H54 (cell line): Measurements from ENCODE around the gene GPR137B.
A peak's percentile ranks its signal among the peaks of the same experiment; 100 is the strongest.
"Not testable (repeated sequence)": the region's sequence is repeated elsewhere in the genome, so short reads cannot be mapped to it uniquely, and the experiment has no call there.

ENCODE experiments used
- DNase-seq: peaks from one replicate; pipeline ENCODE4 v3.0.0; 2011; ENCODE audit warnings: low spot score, mixed read lengths; ENCODE audit not compliant: insufficient read length
- FAIRE-seq: peaks from 3 replicates; lab custom pipeline; 2011; peaks lifted over from hg19 to GRCh38; lab: Jason Lieb, UNC
- POLR2A ChIP-seq: IDR thresholded peaks from 2 replicates; pipeline ENCODE4 v1.6.1; 2011; ENCODE audit warnings: low read depth, mild to moderate bottlenecking, low read length

Gene GPR137B

DNA sequence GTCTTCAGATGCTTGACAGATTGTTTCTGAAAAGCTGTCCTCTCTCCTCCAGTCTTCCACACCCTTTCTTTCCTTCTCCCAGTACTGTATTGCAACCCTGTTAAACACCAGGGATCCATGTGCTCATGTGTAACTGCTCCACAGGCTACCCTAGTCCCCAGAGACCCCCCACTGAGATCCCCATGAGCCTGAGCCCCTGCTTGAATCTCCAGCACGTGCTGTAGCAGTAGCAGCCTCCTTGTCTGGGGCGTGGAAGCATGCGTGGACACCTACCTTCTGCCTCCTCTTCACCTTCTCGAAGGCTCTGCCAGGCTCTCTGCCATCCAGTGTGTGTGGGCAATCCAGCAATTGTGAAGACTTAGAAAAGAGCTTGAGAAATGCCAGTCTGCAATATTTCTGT, 25.2 kb downstream of the GPR137B start:
- DNase-seq: no peak
- TF ChIP-seq POLR2A: no peak
- FAIRE-seq: no peak

DNA sequence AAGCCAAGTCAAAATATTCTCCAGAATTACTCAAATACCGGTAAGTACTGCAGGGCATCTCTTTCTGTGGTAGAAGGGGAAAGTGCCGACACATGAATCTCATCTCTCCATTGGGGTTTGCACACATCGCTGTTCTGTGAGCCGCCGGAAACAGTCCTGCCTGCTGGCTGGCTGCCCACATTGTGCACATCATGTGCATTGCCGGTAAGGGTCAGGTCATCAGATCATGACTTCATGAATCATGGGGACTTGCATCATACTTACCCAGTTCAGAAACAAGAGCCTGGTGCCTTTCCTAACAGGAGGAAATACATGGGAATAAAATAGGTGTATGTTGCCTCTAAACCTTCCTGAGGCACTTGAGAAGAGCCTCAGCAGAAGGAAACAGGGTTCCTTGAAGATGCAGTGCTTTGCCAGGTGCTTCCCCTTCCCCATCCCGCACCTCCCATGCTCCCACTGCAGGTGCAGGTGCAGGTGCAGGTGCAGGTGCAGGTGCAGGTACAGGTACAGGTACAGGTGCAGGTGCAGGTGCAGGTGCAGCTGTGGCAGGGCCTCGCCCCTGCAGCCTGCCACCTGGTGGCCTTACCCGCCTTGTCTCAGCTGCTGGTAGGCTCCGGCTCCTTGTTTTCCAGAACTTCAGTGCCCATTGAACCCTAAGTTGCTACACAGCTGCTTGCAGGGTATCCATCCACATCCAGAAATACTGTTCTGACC, 26.5 kb downstream of the GPR137B start:
- TF ChIP-seq POLR2A: no peak
- DNase-seq: peak; percentile 47
- FAIRE-seq: no peak

DNA sequence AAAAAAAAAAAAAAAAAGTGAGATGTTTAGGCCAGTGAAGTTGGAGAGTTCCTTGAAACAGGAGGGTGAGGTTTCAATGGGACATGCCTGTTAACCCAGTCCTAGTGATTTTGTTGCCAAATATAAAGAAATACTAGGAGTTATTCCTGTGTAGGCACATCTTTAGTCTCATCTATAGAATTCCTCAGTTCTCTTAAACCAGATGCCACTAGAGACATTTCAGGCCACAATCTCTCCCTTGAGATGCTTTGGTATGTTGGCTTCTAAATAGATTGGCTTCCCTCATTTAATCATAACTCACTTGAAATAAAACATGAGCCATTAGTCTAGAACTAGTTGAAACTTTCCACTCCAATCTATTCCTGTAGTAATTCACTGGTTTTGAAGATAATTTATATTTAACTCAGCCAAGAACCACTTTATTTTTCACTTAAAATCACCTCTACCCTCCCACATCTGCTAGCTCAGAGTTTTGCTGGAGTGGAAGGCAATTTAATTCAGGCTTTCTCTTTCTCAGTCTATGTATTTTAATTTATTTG, 29.8 kb downstream of the GPR137B start:
- no peak for TF ChIP-seq POLR2A
- DNase-seq (no peak), FAIRE-seq (no peak)

DNA sequence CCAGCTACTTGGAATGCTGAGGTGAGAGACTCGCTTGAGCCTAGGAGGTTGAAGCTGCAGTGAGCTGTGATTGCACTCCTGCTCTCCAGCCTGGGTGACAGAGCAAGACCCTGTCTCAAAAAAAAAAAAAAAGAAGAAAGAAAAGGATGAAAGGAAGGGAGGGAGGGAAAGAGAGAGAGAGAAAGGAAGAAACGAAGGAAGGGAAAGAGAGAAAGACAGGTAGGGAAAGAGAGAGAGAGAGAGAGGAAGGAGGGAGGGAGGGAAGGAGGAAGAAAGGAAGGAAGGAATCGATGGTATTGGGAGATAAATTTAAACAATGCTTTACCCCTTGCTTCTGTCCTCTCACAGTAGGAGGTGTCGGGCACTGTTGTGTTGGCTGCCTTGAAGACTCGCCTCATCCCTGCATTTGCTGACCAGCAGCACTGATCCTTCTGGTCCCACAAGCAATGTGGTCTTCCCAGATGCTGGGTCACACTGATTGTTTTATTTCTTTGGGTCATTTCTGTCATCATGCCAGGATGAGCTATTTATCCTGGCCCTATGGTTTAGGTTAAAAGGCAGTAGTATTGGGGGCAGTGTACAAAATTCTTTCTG, 30.9 kb downstream of the GPR137B start:
- FAIRE-seq (no peak), DNase-seq (no peak)
- no peak for TF ChIP-seq POLR2A

DNA sequence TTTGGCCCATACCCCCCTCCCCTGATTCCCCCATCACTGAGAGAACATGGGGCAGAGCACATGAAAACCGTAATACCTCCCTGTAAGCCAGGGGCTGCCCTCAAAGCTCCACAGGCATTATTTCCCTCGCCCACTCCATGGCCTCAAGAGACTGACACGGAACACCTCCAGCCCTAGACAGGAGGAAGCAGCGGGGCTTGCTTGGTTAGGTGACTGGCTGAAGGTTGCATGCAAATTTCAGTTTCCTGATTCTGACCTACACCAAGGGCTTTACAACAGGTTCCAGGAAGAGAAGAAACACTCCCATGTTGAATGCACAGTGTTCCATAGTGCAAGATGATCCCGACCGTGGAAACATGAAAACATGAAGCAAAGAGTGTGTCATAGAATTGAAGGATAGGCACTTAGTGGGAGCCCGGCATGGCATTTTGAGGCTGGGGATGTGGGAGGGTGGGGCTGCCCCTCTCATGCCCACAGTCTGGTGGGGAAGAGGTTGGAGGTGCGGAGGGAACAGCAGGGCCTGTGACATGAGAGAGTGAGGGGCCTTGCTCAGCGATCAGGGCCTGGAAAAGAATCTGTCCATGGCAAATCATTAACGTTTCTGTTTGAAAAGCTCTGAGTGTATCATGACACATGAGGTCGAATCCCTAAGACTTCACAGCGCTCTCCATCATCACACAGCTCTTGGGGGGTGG, 33.5 kb downstream of the GPR137B start:
- TF ChIP-seq POLR2A: no peak
- FAIRE-seq: no peak
- DNase-seq: no peak

DNA sequence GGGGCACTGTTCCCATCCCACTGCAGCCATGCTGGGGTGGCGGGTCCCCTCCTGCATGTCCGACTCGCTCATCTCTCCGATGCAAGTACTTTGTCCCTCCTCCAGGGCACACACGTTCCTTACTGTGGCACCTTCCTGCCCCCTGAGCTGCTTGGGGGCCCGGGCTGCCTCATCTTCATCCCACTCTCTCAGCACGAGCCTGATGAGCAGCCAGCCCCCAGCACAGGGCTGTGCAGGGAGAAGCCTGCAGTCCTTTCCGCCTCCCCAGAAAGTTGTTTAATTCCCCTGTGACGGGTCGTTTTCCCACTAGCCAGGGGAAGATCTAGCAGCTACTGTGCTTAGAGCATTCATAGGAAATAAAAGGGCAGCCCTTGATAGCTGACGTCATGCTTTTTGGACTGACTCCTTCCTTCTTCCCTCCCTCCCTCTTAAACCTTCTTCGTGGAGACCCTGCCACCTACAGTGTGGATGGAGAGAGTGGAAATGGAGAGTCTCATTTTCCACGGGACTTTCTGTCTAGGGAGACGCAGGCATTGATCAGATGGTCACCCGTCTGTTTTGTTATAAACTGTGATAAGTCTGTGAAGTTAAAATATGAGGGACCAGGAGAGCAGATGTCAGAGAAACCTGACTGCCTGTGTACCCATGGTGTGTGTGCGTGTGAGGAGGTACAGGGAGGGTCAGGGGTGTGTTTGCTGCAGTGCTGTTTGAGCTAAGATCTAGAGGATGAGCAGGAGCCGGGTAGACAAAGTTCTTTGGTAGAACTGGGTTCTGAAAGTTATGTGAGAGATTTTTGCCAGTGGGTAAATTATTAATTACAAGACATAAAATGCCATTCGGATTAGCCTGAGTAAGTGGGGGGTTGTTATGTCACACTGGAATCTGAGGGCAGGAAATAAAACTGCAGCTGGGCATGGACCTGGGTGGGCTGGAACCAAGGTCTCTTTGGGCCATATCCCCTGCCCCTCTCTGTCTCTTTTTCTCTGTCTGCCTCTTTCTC, 34.3 kb downstream of the GPR137B start:
- TF ChIP-seq POLR2A: no peak
- no peak for FAIRE-seq
- no peak for DNase-seq

DNA sequence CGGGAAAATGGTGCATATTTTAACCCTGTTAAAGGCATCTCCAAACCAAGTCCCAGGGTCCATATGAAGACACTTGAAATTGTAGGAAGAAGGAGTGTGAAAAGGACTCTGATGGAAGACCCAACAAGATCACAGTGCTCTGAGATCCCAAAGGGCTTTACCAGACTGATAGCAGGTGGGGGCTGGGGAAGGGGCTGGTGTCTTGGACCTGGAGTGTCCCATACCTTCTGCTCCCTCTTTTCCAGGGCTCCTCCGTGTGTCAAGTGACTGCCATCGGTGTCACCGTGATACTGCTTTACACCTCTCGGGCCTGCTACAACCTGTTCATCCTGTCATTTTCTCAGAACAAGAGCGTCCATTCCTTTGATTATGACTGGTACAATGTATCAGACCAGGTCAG, 37.3 kb downstream of the GPR137B start:
- DNase-seq (no peak), FAIRE-seq (no peak)
- TF ChIP-seq POLR2A: no peak

DNA sequence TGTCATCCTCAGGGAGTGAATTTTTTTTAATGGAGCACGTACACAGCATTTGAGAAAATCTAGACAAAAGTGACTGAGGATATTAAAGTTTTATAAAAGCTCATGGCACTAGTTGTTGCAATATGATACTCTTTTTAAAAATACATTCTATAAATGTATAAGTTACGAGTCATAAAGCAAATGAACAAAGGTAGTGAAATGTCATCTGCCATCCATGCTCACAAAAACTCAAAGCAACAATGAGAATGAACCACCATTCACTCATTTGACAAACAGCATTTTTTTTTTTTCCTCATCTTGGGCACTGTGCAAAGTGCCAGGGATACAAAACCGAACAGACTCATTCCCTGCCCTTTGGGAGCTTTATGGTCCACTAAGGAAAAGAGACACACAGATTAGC, 38.7 kb downstream of the GPR137B start:
- no peak for FAIRE-seq

DNA sequence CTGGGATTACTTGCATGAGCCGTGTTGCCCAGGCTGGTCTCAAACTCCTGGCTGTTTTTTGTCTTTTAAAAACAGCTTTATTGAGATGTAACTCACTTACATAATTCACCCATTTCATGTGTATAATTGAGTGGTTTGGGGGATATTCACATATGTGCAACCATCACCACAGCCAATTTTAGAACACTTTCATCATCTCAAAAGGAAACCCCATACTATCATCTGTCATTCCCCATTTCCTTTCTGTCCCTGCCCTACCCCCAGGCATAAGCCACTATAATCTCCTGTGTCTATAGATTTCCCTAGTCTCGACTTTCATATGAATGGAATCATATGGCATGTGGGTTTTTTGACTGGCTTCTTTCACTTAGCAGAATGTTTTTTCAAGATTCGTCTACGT, 43.3 kb downstream of the GPR137B start:
- DNase-seq: no peak
- no peak for TF ChIP-seq POLR2A

More for the DNA sequence above, 38.7 kb downstream of the GPR137B start:
- no peak for TF ChIP-seq POLR2A
- no peak for DNase-seq

DNA sequence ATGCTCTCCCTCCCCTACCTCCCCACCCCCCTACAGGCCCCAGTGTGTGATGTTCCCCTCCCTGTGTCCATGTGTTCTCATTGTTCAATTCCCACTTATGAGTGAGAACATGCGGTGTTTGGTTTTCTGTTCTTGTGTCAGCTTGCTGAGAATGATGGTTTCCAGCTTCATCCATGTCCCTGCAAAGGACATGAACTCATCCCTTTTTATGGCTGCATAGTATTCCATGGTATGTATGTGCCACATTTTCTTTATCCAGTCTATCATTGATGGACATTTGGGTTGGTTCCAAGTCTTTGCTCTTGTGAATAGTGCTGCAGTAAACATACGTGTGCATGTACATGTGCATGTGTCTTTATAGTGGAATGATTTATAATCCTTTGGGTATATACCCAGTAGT, 44.1 kb downstream of the GPR137B start:
- FAIRE-seq, DNase-seq: not testable (repeated sequence)

More for the DNA sequence above, 43.3 kb downstream of the GPR137B start:
- no peak for FAIRE-seq

DNA sequence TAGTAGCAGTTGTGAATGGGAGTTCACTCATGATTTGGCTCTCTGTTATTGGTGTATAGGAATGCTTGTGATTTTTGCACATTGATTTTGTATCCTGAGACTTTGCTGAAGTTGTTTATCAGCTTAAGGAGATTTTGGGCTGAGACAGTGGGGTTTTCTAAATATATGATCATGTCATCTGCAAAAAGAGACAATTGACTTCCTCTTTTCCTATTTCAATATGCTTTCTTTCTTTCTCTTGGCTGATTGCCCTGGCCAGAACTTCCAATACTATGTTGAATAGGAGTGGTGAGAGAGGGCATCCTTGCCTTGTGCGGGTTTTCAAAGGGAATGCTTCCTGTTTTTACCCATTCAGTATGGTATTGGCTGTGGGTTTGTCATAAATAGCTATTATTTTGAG, 45.7 kb downstream of the GPR137B start:
- not testable (repeated sequence) for FAIRE-seq, DNase-seq

DNA sequence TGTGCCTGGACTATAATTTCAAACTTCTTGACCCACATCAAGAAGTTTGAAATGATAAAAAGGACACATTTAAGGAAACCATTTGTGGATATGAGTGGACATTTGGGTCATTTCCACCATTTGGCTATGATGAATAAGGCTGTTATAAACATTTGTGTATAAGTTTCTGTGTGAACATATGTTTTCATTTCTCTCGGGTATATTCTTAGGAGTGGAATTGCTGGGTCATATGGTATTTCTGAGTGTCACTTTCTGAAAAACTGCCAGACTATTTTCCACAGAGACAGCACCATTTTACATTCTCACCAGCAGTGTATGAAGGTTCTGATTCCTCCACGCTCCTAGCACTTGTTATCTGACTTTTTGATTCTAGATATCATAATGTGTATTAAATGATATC, 50.8 kb downstream of the GPR137B start:
- no peak for TF ChIP-seq POLR2A
- DNase-seq (no peak), FAIRE-seq (no peak)

DNA sequence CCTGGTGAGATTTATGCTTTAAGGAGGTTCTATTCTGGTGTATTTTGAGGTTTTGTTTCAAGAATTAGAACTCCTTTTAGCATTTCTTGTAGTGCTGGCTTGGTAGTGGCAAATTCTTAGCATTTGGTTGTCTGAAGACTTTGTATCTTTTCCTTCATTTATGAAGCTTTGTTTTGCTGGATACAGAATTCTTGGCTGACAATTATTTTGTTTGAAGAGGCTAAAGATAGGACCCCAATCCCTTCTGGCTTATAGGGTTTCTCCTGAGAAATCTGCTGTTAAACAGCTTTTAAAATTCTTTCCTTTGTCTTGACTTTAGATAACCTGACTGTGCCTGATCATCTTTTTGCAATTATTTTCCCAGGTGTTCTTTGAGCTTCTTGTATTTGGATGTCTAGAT, 58.6 kb downstream of the GPR137B start:
- FAIRE-seq (no peak), DNase-seq (no peak)
- TF ChIP-seq POLR2A: no peak
